Heart left ventricle (tissue), 16 donors: Measurements from ENCODE around the gene TLCD3A. TPM values are rescaled to one million over a fixed set of nuclear protein-coding genes. Genes with fewer than 3 reads are reported as not detected.
"Not testable (repeated sequence)": the region's sequence is repeated elsewhere in the genome, so short reads cannot be mapped to it uniquely, and the experiment has no call there.

Experiments used
- ATAC-seq, 4 donors: fragments of 200-7000 bp; cut with Tn5 transposase; one replicate each; pipeline ENCODE4 v1.9.1; 2020 to 2022; ENCODE audit warnings: moderate library complexity in 4 of 4, mild to moderate bottlenecking in 3 of 4, moderate number of reproducible peaks in 1 of 4
- DNase-seq, 5 donors: peaks; one replicate each; pipeline ENCODE4 v3.0.0-alpha.2; 2020
- H3K27ac ChIP-seq, 12 donors: fragments of 200-600 bp; sonication (generic) in 4 of 12; one replicate each; pipeline versions ENCODE4 v1.5.0 to v1.8.0; 2016 to 2022; ENCODE audit warnings: mild to moderate bottlenecking in 2 of 12
- H3K27me3 ChIP-seq, 9 donors: fragments of 200-600 bp; sonication (generic) in 2 of 9; one replicate each; pipeline versions ENCODE4 v1.5.1 to v1.8.0; 2016 to 2022; ENCODE audit warnings: mild to moderate bottlenecking in 3 of 9
- H3K36me3 ChIP-seq, 9 donors: fragments of 200-600 bp; sonication (generic) in 2 of 9; one replicate each; pipeline versions ENCODE4 v1.5.0 to v1.8.0; 2018 to 2022; ENCODE audit warnings: mild to moderate bottlenecking in 2 of 9
- H3K4me1 ChIP-seq, 12 donors: fragments of 200-600 bp; sonication (generic) in 4 of 12; one replicate each; pipeline versions ENCODE4 v1.5.0 to v1.8.0; 2016 to 2022; ENCODE audit warnings: mild to moderate bottlenecking in 3 of 12
- H3K4me3 ChIP-seq, 12 donors: fragments of 200-600 bp; sonication (generic) in 4 of 12; one replicate each; pipeline versions ENCODE4 v1.5.0 to v1.8.0; 2017 to 2022; ENCODE audit warnings: mild to moderate bottlenecking in 9 of 12, moderate library complexity in 4 of 12
- H3K9me3 ChIP-seq, 12 donors: fragments of 200-600 bp; sonication (generic) in 4 of 12; one replicate each; pipeline versions ENCODE4 v1.5.0 to v1.8.0; 2016 to 2022; ENCODE audit warnings: mild to moderate bottlenecking in 1 of 12
- POLR2A ChIP-seq, 2 donors: fragments of 450-650 bp; IDR thresholded peaks; one replicate each; pipeline ENCODE4 v1.6.1; 2017; ENCODE audit warnings: antibody characterized with exemption in 2 of 2, mild to moderate bottlenecking in 2 of 2, moderate library complexity in 2 of 2
- WGBS, 4 donors: extraction: QIAGEN DNeasy Blood & Tissue Kit in 2 of 4; methylation state at CpG; one replicate each; pipeline versions ENCODE4 v1.1.5 to v1.1.7; 2013 to 2018; 5-methylcytosine and 5-hydroxymethylcytosine counted together
- intact Hi-C, 10 donors: fragments of 100-400 bp; cut with DNase I; formaldehyde crosslinking; loops; one replicate each; pipeline versions ENCODE4 v1.11.1 to v1.14.2; 2022
- polyA plus RNA-seq, 2 donors: library from polyadenylated mRNA; stranded (reverse); fragments of 200-250 nt; gene quantifications; one replicate each; pipeline ENCODE4 v1.2.3, GENCODE V29; 2013
- total RNA-seq, 9 donors: library from RNA; depleted of rRNA in 2 of 9; stranded (reverse); fragments of >200 nt in 2 of 9; fragmentation: NEBNext Ultra II Directional in 3 of 9; extraction: Animal tissue kit (Norgen Biotek cat#: 25700) in 3 of 9; gene quantifications; one replicate each; pipeline versions ENCODE4 v1.1.0 to v1.2.4, GENCODE V29; 2016 to 2023
- TF ChIP-seq, protein P1 (sequence below), 12 donors: fragments of 200-600 bp; sonication (generic) in 4 of 12; IDR thresholded peaks; one replicate each; pipeline versions ENCODE4 v1.5.0 to v1.8.0; 2018 to 2022; ENCODE audit warnings: antibody characterized with exemption in 12 of 12, mild to moderate bottlenecking in 5 of 12
- donor health status: ischemic (EF 13 %, LVEDD 7.1; RV severe dilation, severe dysfunction).
- donor health status: healthy with polysubstance abuse.
- donor health status: DM: no; HTN: yes; CAD: no.
- donor health status: DM: no; HTN: no; CAD: no.
- donor health status: ischemic (EF 25% LVEDD 6.9; RV normal size, moderate dysfunction).
- donor health status: ischemic (EF 25% LVEDD 5.7; RV mildly dilated, moderate dysfunction).
- donor health status: healthy.
- donor health status: DM: yes; HTN: yes; CAD: no.
- donor health status: ischemic (EF 35%, LVEDD 5.7; RV mildly dilated, moderate dysfunction).
- donor health status: nonischemic (EF 11% LVEDD 7.7; RV severe dilation, severe dysfunction).
- donor health status: DM: yes; HTN: yes; CAD: no.
- donor health status: PGD.
- donor health status: ischemic (EF 29% LVEDD 5.4; RV normal size, mild dysfunction).
- donor health status: nonischemic (EF 23%, LVEDD 6.1; RV moderate dilation, normal function).

Gene TLCD3A
- total and polyA plus RNA-seq, 11 donors: 0.76 to 4.7 (median 2.9) TPM

DNA sequence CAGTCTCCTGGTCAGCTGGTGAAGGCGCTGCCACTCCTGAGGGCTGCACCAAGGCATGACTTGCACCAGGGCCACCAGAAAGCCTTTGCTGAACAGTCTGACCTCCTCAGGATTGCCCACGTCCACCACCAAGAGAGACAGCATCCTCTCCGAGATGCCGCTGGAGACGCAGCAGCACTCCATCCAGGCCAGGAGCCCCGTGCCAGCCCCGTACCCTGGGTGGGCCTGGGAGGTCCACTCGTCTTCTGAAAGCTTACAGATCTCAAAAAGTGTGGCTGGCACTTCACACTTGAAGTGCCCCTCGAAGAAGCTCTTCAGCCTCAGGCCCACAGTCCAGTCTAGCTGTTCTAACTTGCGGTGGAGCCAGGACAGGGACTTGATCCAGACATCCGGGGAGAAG, 13.0 kb downstream of the TLCD3A start:
- Histone ChIP-seq H3K4me1 (peaks cover 0 to 6% (median under 1%) of the 10 kb centered on the region in 12 donors), H3K27me3 (no peaks in the 10 kb centered on the region), H3K4me3 (no peak overlapping the region), H3K36me3 (peaks cover 0 to 78% (median 67%) of the 10 kb centered on the region in 9 donors), H3K27ac (no peak overlapping the region), H3K9me3 (no peaks in the 10 kb centered on the region)
- WGBS, 4 donors: 88 to 94% (median 91%) methylated on average over 5 to 11 of the region's 11 CpGs
- DNase-seq: no peak
- TF ChIP-seq, protein P1, sequence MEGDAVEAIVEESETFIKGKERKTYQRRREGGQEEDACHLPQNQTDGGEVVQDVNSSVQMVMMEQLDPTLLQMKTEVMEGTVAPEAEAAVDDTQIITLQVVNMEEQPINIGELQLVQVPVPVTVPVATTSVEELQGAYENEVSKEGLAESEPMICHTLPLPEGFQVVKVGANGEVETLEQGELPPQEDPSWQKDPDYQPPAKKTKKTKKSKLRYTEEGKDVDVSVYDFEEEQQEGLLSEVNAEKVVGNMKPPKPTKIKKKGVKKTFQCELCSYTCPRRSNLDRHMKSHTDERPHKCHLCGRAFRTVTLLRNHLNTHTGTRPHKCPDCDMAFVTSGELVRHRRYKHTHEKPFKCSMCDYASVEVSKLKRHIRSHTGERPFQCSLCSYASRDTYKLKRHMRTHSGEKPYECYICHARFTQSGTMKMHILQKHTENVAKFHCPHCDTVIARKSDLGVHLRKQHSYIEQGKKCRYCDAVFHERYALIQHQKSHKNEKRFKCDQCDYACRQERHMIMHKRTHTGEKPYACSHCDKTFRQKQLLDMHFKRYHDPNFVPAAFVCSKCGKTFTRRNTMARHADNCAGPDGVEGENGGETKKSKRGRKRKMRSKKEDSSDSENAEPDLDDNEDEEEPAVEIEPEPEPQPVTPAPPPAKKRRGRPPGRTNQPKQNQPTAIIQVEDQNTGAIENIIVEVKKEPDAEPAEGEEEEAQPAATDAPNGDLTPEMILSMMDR (IDR thresholded peaks at IDR 0.05): no peak
- no peak for TF ChIP-seq POLR2A (IDR thresholded peaks at IDR 0.05)
- intact Hi-C loops: no loop called here
- ATAC-seq: no peak

DNA sequence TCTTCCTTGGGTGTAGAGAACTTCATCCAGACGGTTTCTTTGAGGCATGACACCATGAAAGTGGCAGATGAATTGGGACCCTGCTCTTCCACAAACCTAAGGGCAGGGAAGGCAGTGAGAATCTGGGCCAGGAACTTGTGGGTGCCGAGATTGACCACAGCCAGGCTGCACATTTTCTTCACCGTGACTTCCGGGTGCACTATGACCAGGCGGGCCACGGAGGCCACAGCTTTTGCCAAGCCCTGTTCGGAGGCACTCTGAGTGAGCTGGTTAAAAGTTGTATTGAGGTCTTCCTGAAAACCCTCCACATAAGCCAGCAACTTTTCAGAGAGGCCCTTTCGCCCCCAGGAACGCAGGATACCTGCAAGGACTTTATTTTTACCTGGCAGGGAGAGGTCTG, 13.8 kb downstream of the TLCD3A start:
- WGBS, 4 donors: 93 to 97% (median 94%) methylated on average over 5 to 9 of the region's 9 CpGs
- Histone ChIP-seq H3K27ac (no peak overlapping the region), H3K4me1 (peaks cover 0 to 14% (median 8%) of the 10 kb centered on the region in 12 donors), H3K4me3 (no peak overlapping the region), H3K9me3 (no peaks in the 10 kb centered on the region), H3K36me3 (peaks cover 0 to 70% (median 60%) of the 10 kb centered on the region in 9 donors), H3K27me3 (no peaks in the 10 kb centered on the region)
- no peak for DNase-seq
- no peak for ATAC-seq
- TF ChIP-seq, protein P1 (IDR thresholded peaks at IDR 0.05): no peak
- no peak for TF ChIP-seq POLR2A (IDR thresholded peaks at IDR 0.05)
- intact Hi-C loops: no loop called here

DNA sequence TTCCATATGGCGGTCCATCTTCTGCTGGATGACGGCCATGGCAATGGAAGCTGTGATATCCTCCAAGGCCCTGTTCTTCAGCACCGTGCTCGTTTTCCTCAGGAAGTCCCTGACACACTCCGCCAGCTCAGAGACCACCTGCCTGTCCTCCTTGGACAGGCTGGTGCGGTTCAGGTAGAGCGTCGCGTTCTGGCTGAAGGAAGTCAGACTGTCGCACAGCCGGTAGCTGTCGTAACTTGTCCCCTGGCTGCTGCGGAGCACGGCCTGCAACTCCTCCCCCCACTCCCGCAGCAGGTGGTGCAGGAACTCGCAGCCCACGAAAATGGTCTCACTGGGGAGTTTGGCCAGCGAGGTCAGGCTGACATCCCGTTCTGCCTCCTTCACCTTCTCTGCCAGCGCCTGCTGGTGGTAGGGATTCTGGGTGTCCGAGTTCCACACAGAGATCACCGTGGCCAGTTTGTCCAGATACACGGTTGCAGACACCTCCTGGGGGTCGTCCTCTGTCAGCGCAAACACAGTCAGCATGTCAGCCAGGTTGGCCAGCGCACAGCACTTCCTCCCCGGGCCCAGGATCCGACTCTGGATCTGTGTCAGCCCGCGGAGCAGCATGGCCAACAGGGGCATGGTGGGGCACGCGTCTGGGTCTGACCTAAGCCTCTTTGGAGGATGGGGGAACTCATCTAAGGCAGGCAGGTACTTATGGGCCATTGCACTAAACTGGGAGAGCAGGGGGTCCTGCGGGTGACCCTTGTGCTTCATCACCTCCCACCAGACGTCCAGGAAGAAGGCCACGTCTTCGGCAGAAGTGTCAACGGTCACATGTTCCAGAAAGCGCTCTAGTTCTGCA, 14.6 kb downstream of the TLCD3A start:
- ATAC-seq (no peak), DNase-seq (no peak)
- H3K27ac ChIP-seq: no peak overlapping the region
- WGBS, 4 donors: 88 to 95% (median 92%) methylated on average over 26 to 38 of the region's 38 CpGs
- TF ChIP-seq, protein P1 (IDR thresholded peaks at IDR 0.05): no peak
- TF ChIP-seq POLR2A (IDR thresholded peaks at IDR 0.05): no peak
- no peaks in the 10 kb centered on the region for H3K27me3 ChIP-seq
- intact Hi-C loops: no loop called here
- no peaks in the 10 kb centered on the region for H3K9me3 ChIP-seq
- H3K4me3 ChIP-seq: no peak overlapping the region
- peaks cover 0 to 64% (median 52%) of the 10 kb centered on the region in 9 donors for H3K36me3 ChIP-seq
- peaks cover 0 to 19% (median 12%) of the 10 kb centered on the region in 12 donors for H3K4me1 ChIP-seq

DNA sequence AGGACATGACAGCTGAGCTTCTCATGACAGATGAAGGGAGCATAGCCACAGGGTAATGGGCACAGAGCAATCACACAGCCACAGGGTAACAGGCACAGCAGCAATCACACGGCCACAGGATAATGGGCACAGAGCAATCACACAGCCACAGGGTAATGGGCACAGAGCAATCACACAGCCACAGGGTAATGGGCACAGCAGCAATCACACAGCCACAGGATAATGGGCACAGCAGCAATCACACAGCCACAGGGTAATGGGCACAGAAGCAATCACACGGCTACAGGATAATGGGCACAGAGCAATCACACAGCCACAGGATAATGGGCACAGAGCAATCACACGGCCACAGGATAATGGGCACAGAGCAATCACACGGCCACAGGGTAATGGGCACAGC, 16.2 kb downstream of the TLCD3A start:
- 90 to 98% (median 97%) methylated on average over 3 to 4 of the region's 4 CpGs for WGBS, 4 donors
- DNase-seq: not testable (repeated sequence)

DNA sequence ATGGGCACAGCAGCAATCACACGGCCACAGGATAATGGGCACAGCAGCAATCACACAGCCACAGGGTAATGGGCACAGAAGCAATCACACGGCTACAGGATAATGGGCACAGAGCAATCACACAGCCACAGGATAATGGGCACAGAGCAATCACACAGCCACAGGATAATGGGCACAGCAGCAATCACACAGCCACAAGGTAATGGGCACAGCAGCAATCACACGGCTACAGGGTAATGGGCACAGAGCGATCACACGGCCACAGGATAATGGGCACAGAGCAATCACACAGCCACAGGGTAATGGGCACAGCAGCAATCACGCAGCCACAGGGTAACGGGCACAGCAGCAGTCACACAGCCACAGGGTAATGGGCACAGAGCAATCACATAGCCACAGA, 17.0 kb downstream of the TLCD3A start:
- DNase-seq, ATAC-seq, H3K27me3 ChIP-seq, H3K27ac ChIP-seq, H3K9me3 ChIP-seq, H3K4me3 ChIP-seq, intact Hi-C loops: not testable (repeated sequence)
- H3K4me1 ChIP-seq: peaks cover 0 to 24% (median 13%) of the 10 kb centered on the region in 12 donors
- H3K36me3 ChIP-seq: peaks cover 0 to 40% (median 37%) of the 10 kb centered on the region in 9 donors
- 77 to 91% (median 79%) methylated on average over 7 of the region's 7 CpGs for WGBS, 4 donors

More for the DNA sequence above, 16.2 kb downstream of the TLCD3A start:
- H3K27ac ChIP-seq, H3K9me3 ChIP-seq, H3K4me3 ChIP-seq, ATAC-seq, H3K27me3 ChIP-seq, intact Hi-C loops: not testable (repeated sequence)
- Histone ChIP-seq H3K4me1 (peaks cover 0 to 24% (median 13%) of the 10 kb centered on the region in 12 donors), H3K36me3 (peaks cover 0 to 48% (median 43%) of the 10 kb centered on the region in 9 donors)
